ENCODE measurements around the gene TNRC6A.

The TNRC6A gene

DNA sequence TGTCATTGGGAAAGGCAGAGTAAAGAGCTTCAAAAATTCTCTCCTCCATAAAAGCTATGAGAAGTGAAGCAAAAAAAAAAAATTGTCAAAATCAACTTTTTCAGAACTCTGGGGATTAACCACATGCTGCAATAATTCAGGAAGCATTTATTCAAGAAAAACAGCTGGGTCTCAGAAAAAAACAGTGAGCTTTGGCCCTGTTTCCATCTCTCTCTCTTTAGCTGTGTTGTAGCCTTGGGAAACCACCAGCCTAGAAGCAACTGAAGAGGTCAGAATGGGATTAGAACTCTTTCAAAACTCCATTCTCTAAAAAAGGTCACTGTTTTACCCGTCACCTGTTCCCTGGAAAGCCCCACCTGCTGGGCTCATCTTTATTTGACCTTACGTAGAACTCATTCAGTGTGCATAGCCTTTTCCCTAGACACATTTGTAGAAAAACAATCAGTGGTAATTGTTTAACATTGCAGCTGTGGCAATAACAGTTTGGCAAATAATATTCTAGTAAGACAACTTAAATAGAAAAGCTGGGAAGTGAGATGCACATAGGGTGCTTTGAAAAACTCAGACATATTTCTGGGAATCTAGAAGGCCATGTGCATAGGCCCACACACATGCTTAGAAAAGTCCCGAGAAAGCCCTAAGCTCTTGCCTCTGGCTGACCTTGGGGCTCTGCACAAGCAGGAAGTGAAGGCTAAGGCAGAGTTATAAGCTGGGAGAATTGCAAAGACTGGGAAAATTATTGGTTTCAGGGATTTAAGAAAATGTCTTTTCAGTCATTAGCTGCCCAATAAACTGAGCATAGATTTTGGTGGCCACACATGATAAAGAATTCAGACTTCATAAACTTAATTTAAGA lies 134.4 kb downstream of the TNRC6A start:
- no peak for DNase-seq (ENCODE audit: low read depth in 1 of 2, low spot score in 1 of 2)

GRCh38 chr16:24869033-24869432 lies 139.6 kb downstream of the TNRC6A start:
- DNase-seq (ENCODE audit: low read depth in 1 of 2, low spot score in 1 of 2) = no peak

GRCh38 chr16:24871891-24872290 lies 142.4 kb downstream of the TNRC6A start:
- no peak for DNase-seq (ENCODE audit: low read depth in 1 of 2, low spot score in 1 of 2)

- no peak for DNase-seq (ENCODE audit: low read depth in 1 of 2, low spot score in 1 of 2)
Observed at GRCh38 chr16:24873028-24873427, 143.6 kb downstream of the TNRC6A start.

DNA sequence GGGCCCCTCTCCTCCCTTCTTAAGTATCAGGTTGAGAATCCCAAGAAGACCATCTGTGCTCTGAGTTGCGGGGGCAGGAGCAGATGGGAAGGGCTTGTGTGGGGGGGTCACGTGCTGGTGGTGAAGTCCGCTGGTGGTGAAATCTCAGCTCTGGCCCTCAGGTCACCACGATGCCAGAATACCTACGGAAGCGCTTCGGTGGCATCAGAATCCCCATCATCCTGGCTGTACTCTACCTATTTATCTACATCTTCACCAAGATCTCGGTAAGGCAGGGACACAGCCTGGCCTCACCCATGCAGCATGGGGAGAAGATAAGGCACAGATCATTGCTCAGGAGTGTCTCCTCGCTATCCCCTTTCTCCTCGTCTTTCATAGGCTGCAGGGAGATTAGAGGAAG lies 146.0 kb downstream of the TNRC6A start:
- no peak for DNase-seq (ENCODE audit: low read depth in 1 of 2, low spot score in 1 of 2)

All from stimulated activated CD4-positive, alpha-beta T cell treated with anti-CD3 and anti-CD28 coated beads, Interleukin-15, amount 100 ng/mL, for 1 hour (primary cell).